Measurements from ENCODE around the gene LPIN2. TPM values are rescaled to one million over a fixed set of nuclear protein-coding genes. Genes with fewer than 3 reads are reported as not detected.

LPIN2 gene
- polyA plus RNA-seq, 1 donor (not counting 4 experiments of a cell fraction or from before 2014, with no cell fraction given) = 3.9 TPM

- H2AFZ ChIP-seq (ENCODE audit: control insufficient read depth, low read length) = no peak overlapping the region
- no peaks in the 10 kb centered on the region for H3K9me3 ChIP-seq (ENCODE audit: control insufficient read depth, low read depth, low read length)
- H3K27ac ChIP-seq (ENCODE audit: control insufficient read depth, insufficient read depth, low read length) = no peak overlapping the region
- no peak for DNase-seq (ENCODE audit: low read depth, low spot score)
- no peak overlapping the region for H3K9ac ChIP-seq (ENCODE audit: control insufficient read depth, extremely low read depth, insufficient read depth, low read length)
- no peaks in the 10 kb centered on the region for H3K4me1 ChIP-seq (ENCODE audit: control insufficient read depth, extremely low read depth, insufficient read depth, low read length)
- H3K27me3 ChIP-seq (ENCODE audit: control insufficient read depth, extremely low read depth, insufficient read depth, low read length) = peaks cover 3% of the 10 kb centered on the region
- no peak for FAIRE-seq
- dilution Hi-C loops (cut with MboI; ENCODE audit: extremely low pct_ligation_motif_present, low sequenced_read_pairs) = no loop called here
- H4K20me1 ChIP-seq (ENCODE audit: control insufficient read depth, extremely low read depth, insufficient read depth, low read length) = no peaks in the 10 kb centered on the region
- TF ChIP-seq EZH2 (IDR thresholded peaks at IDR 0.05; ENCODE audit: low read length) = no peak
- no peak for TF ChIP-seq CTCF (optimal IDR thresholded peaks at IDR 0.05 in 1 of 3, IDR thresholded peaks at IDR 0.05 in 1 of 3, conservative IDR thresholded peaks at IDR 0.05 in 1 of 3; ENCODE audit: extremely low read depth in 1 of 3, insufficient read depth in 2 of 3, low read length in 3 of 3)
- no peaks in the 10 kb centered on the region for H3K79me2 ChIP-seq (ENCODE audit: control insufficient read depth, insufficient read depth, low read length)
- no peak overlapping the region for H3K4me3 ChIP-seq (ENCODE audit: control insufficient read depth in 2 of 3, extremely low read depth in 1 of 3, insufficient read depth in 2 of 3, low read depth in 1 of 3, low read length in 3 of 3)
- no peak overlapping the region for H3K4me2 ChIP-seq (ENCODE audit: control insufficient read depth, extremely low read depth, insufficient read depth, low read depth, low read length)
- H3K36me3 ChIP-seq (ENCODE audit: control insufficient read depth in 2 of 2, extremely low read depth in 1 of 2, insufficient read depth in 2 of 2, low read length in 2 of 2) = no peaks in the 10 kb centered on the region
- no peaks in the 10 kb centered on the region for H3K9me1 ChIP-seq (ENCODE audit: control insufficient read depth, extremely low read depth, insufficient read depth, low read length)
Observed at GRCh38 chr18:3054214-3054613, 41.3 kb upstream of the LPIN2 start.

DNA sequence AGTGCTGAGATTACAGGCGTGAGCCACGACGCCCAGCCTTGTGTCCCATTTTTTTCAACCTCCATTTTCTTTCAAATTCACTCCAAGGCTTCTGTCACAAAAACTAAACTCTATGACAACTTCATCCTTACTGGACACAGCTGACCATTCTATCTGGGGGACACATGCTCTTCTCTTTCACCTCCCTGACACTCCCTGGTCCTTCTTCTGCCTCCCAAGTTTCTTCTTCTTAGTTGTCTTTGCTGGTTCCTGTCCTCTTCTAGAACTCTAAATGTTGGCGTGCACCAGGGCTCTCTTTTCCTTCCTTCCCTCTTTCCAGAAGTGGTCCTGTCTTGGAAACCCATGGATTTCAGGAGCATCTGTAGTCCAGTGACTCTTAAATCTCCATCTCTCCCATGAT is 40.1 kb upstream of the LPIN2 start:
- H3K4me2 ChIP-seq (ENCODE audit: control insufficient read depth, extremely low read depth, insufficient read depth, low read depth, low read length) = no peak overlapping the region
- no peak overlapping the region for H3K27ac ChIP-seq (ENCODE audit: control insufficient read depth, insufficient read depth, low read length)
- peaks cover 3% of the 10 kb centered on the region for H3K27me3 ChIP-seq (ENCODE audit: control insufficient read depth, extremely low read depth, insufficient read depth, low read length)
- no peaks in the 10 kb centered on the region for H4K20me1 ChIP-seq (ENCODE audit: control insufficient read depth, extremely low read depth, insufficient read depth, low read length)
- FAIRE-seq = no peak
- no peaks in the 10 kb centered on the region for H3K9me1 ChIP-seq (ENCODE audit: control insufficient read depth, extremely low read depth, insufficient read depth, low read length)
- dilution Hi-C loops (cut with MboI; ENCODE audit: extremely low pct_ligation_motif_present, low sequenced_read_pairs) = no loop called here
- H3K36me3 ChIP-seq (ENCODE audit: control insufficient read depth in 2 of 2, extremely low read depth in 1 of 2, insufficient read depth in 2 of 2, low read length in 2 of 2) = no peaks in the 10 kb centered on the region
- no peak overlapping the region for H2AFZ ChIP-seq (ENCODE audit: control insufficient read depth, low read length)
- TF ChIP-seq EZH2 (IDR thresholded peaks at IDR 0.05; ENCODE audit: low read length) (no peak), CTCF (optimal IDR thresholded peaks at IDR 0.05 in 1 of 3, IDR thresholded peaks at IDR 0.05 in 1 of 3, conservative IDR thresholded peaks at IDR 0.05 in 1 of 3; ENCODE audit: extremely low read depth in 1 of 3, insufficient read depth in 2 of 3, low read length in 3 of 3) (no peak)
- H3K9me3 ChIP-seq (ENCODE audit: control insufficient read depth, low read depth, low read length) = no peaks in the 10 kb centered on the region
- no peak overlapping the region for H3K4me3 ChIP-seq (ENCODE audit: control insufficient read depth in 2 of 3, extremely low read depth in 1 of 3, insufficient read depth in 2 of 3, low read depth in 1 of 3, low read length in 3 of 3)
- DNase-seq (ENCODE audit: low read depth, low spot score) = no peak
- H3K9ac ChIP-seq (ENCODE audit: control insufficient read depth, extremely low read depth, insufficient read depth, low read length) = no peak overlapping the region
- H3K79me2 ChIP-seq (ENCODE audit: control insufficient read depth, insufficient read depth, low read length) = no peaks in the 10 kb centered on the region
- H3K4me1 ChIP-seq (ENCODE audit: control insufficient read depth, extremely low read depth, insufficient read depth, low read length) = no peaks in the 10 kb centered on the region

All from keratinocyte (primary cell).